Naive thymus-derived CD8-positive, alpha-beta T cell (primary cell): ENCODE results near the gene SH2D7. TPM values are rescaled to one million over a fixed set of nuclear protein-coding genes. Genes with fewer than 3 reads are reported as not detected.

Experiments used
- ATAC-seq, 2 donors: fragments of 150-1000 bp; cut with Tn5 transposase in 1 of 2; sonication (Bioruptor Pico), chemical (Tn5 transposase) in 1 of 2; 1 replicate in 1 of 2; 2 replicates in 1 of 2; pipeline ENCODE4 v1.10.0; 2021; ENCODE audit warnings: mild to moderate bottlenecking in 2 of 2, moderate library complexity in 2 of 2
- POLR2A ChIA-PET: fragments of 350-600 bp; sonication (Branson Sonifier 250); formaldehyde crosslinking; loops from one replicate; lab custom pipeline; 2021; ENCODE audit warnings: antibody characterized with exemption; lab: Charles Lee
- DNase-seq, 10 donors: peaks; one replicate each; pipeline versions ENCODE4 v3.0.0 to v3.0.0-alpha.2; 2020 to 2022
- H3K27ac Mint-ChIP-seq, 10 donors: one replicate each; pipeline ENCODE4 v1.8.0; 2020 to 2022; ENCODE audit warnings: mild to moderate bottlenecking in 10 of 10, mixed read lengths in 10 of 10, moderate library complexity in 4 of 10, inconsistent platforms in 1 of 10
- H3K27me3 Mint-ChIP-seq, 5 donors: one replicate each; pipeline ENCODE4 v1.8.0; 2021 to 2022; ENCODE audit warnings: mixed read lengths in 5 of 5
- H3K36me3 Mint-ChIP-seq, 3 donors: one replicate each; pipeline ENCODE4 v1.8.0; 2020 to 2022; ENCODE audit warnings: mixed read lengths in 3 of 3, mild to moderate bottlenecking in 2 of 3, inconsistent platforms in 1 of 3
- H3K4me1 Mint-ChIP-seq, 4 donors: one replicate each; pipeline ENCODE4 v1.8.0; 2021 to 2022; ENCODE audit warnings: mixed read lengths in 4 of 4
- H3K4me3 Mint-ChIP-seq, 10 donors: one replicate each; pipeline ENCODE4 v1.8.0; 2020 to 2022; ENCODE audit warnings: mild to moderate bottlenecking in 10 of 10, mixed read lengths in 10 of 10, moderate library complexity in 6 of 10, inconsistent platforms in 1 of 10
- H3K9me3 Mint-ChIP-seq, 9 donors: one replicate each; pipeline ENCODE4 v1.8.0; 2020 to 2022; ENCODE audit warnings: mixed read lengths in 9 of 9, mild to moderate bottlenecking in 3 of 9, inconsistent platforms in 1 of 9, moderate library complexity in 1 of 9
- polyA plus RNA-seq, 3 donors: library from polyadenylated mRNA; unstranded; fragments of 300-500 nt; fragmentation: Illumina TruSeq; gene quantifications; one replicate each; pipeline ENCODE4 v1.2.3, GENCODE V29; 2021
- total RNA-seq, 8 experiments: library from RNA in 2 of 8; stranded (reverse) in 2 of 8; gene quantifications; one replicate each; pipeline ENCODE4 v1.2.3 and lab custom pipeline; 2021 to 2026

SH2D7 gene
- total and polyA plus RNA-seq, 5 experiments from 2014 or later: 0.19 TPM; not detected in 4

- Mint-ChIP-seq H3K9me3 (no peaks in the 10 kb centered on the region), H3K27me3 (no peaks in the 10 kb centered on the region), H3K36me3 (no peaks in the 10 kb centered on the region), H3K27ac (peak overlapping the region in 6 of 10 donors; percentile 35 to 83 (median 70)), H3K4me3 (no peak overlapping the region), H3K4me1 (peaks cover 22 to 44% (median 38%) of the 10 kb centered on the region in 4 donors)
- peak; percentile 75 to 91 (median 82) for DNase-seq
- POLR2A ChIA-PET: interaction anchor here (0.6 to 1.7 kb wide), 10 partner anchors 19 to 149 kb away, joined by 3 to 12 read pairs (median 4); partner anchors contain the start of gene TBC1D2B
- ATAC-seq: peak; percentile 79 to 89
Measured at GRCh38 chr15:78108300-78109084, 16.1 kb downstream of the SH2D7 start.

GRCh38 chr15:78109156-78109555 is 16.8 kb downstream of the SH2D7 start:
- Mint-ChIP-seq H3K27ac (peak overlapping the region in 1 of 10 donors; percentile 83), H3K27me3 (no peaks in the 10 kb centered on the region), H3K4me1 (peaks cover 20 to 37% (median 31%) of the 10 kb centered on the region in 4 donors), H3K36me3 (no peaks in the 10 kb centered on the region), H3K4me3 (no peak overlapping the region), H3K9me3 (no peaks in the 10 kb centered on the region)
- POLR2A ChIA-PET: interaction anchor here (1.2 to 1.6 kb wide), 3 partner anchors 31 to 109 kb away, joined by 3 to 12 read pairs (median 6); partner anchors contain the start of gene TBC1D2B
- ATAC-seq: no peak
- DNase-seq: no peak

- Mint-ChIP-seq H3K9me3 (no peaks in the 10 kb centered on the region), H3K4me1 (peaks cover 11 to 28% (median 22%) of the 10 kb centered on the region in 4 donors), H3K4me3 (no peak overlapping the region), H3K27ac (peak overlapping the region in 2 of 10 donors; percentile 22 to 67), H3K27me3 (no peaks in the 10 kb centered on the region), H3K36me3 (no peaks in the 10 kb centered on the region)
- POLR2A ChIA-PET: interaction anchor here (1.2 kb wide), 1 partner anchor 110 kb away, joined by 3 read pairs; no protein-coding TSS in a partner anchor
- no peak for DNase-seq
- ATAC-seq: no peak
Measured at GRCh38 chr15:78110096-78110495, 17.7 kb downstream of the SH2D7 start.

- H3K27me3 Mint-ChIP-seq: no peaks in the 10 kb centered on the region
- no peak for DNase-seq
- no peak overlapping the region for H3K4me3 Mint-ChIP-seq
- no peaks in the 10 kb centered on the region for H3K9me3 Mint-ChIP-seq
- no peaks in the 10 kb centered on the region for H3K36me3 Mint-ChIP-seq
- H3K27ac Mint-ChIP-seq: no peak overlapping the region
- no peak for ATAC-seq
- H3K4me1 Mint-ChIP-seq: peaks cover 3 to 19% (median 13%) of the 10 kb centered on the region in 4 donors
- POLR2A ChIA-PET: no interaction called here
Measured at GRCh38 chr15:78110916-78111475, 18.6 kb downstream of the SH2D7 start.

- no peak for DNase-seq
- no peak for ATAC-seq
- POLR2A ChIA-PET: no interaction called here
- Mint-ChIP-seq H3K4me3 (no peak overlapping the region), H3K9me3 (no peaks in the 10 kb centered on the region), H3K36me3 (no peaks in the 10 kb centered on the region), H3K4me1 (peaks cover under 1 to 11% (median 6%) of the 10 kb centered on the region in 4 donors), H3K27ac (no peak overlapping the region), H3K27me3 (no peaks in the 10 kb centered on the region)
Measured at GRCh38 chr15:78111788-78112187, 19.4 kb downstream of the SH2D7 start.

- POLR2A ChIA-PET: interaction anchor here (0.6 to 1.0 kb wide), 2 partner anchors 17 to 81 kb away, joined by 3 read pairs; no protein-coding TSS in a partner anchor
- DNase-seq (no peak), ATAC-seq (no peak)
- H3K9me3 Mint-ChIP-seq: no peaks in the 10 kb centered on the region
- H3K36me3 Mint-ChIP-seq: no peaks in the 10 kb centered on the region
- H3K4me3 Mint-ChIP-seq: no peak overlapping the region
- peaks cover 0 to 11% (median 4%) of the 10 kb centered on the region in 4 donors for H3K4me1 Mint-ChIP-seq
- no peaks in the 10 kb centered on the region for H3K27me3 Mint-ChIP-seq
- H3K27ac Mint-ChIP-seq: no peak overlapping the region
Measured at GRCh38 chr15:78112551-78112950, 20.2 kb downstream of the SH2D7 start.

- no peak for DNase-seq
- H3K27me3 Mint-ChIP-seq: no peaks in the 10 kb centered on the region
- POLR2A ChIA-PET: no interaction called here
- H3K27ac Mint-ChIP-seq: no peak overlapping the region
- no peaks in the 10 kb centered on the region for H3K4me1 Mint-ChIP-seq
- H3K4me3 Mint-ChIP-seq: no peak overlapping the region
- H3K36me3 Mint-ChIP-seq: no peaks in the 10 kb centered on the region
- no peak for ATAC-seq
- no peaks in the 10 kb centered on the region for H3K9me3 Mint-ChIP-seq
Measured at GRCh38 chr15:78120523-78120922, 28.2 kb downstream of the SH2D7 start.

GRCh38 chr15:78125267-78125666 is 32.9 kb downstream of the SH2D7 start:
- H3K27me3 Mint-ChIP-seq: no peaks in the 10 kb centered on the region

GRCh38 chr15:78127882-78128281 is 35.5 kb downstream of the SH2D7 start:
- ATAC-seq: no peak
- peaks cover 16 to 38% (median 27%) of the 10 kb centered on the region in 4 donors for H3K4me1 Mint-ChIP-seq
- peak overlapping the region in 1 of 10 donors; percentile 21 for H3K4me3 Mint-ChIP-seq
- POLR2A ChIA-PET: no interaction called here
- no peaks in the 10 kb centered on the region for H3K27me3 Mint-ChIP-seq
- peak overlapping the region; percentile 58 to 95 (median 80) for H3K27ac Mint-ChIP-seq
- H3K36me3 Mint-ChIP-seq: no peaks in the 10 kb centered on the region
- H3K9me3 Mint-ChIP-seq: no peaks in the 10 kb centered on the region
- no peak for DNase-seq

More at GRCh38 chr15:78125267-78125666, 32.9 kb downstream of the SH2D7 start:
- ATAC-seq (no peak), DNase-seq (no peak)
- Mint-ChIP-seq H3K9me3 (no peaks in the 10 kb centered on the region), H3K4me1 (peaks cover 6 to 18% (median 9%) of the 10 kb centered on the region in 4 donors), H3K27ac (no peak overlapping the region), H3K4me3 (no peak overlapping the region), H3K36me3 (no peaks in the 10 kb centered on the region)
- POLR2A ChIA-PET: no interaction called here

GRCh38 chr15:78129077-78129750 is 36.9 kb downstream of the SH2D7 start:
- Mint-ChIP-seq H3K36me3 (no peaks in the 10 kb centered on the region), H3K4me1 (peaks cover 16 to 47% (median 32%) of the 10 kb centered on the region in 4 donors), H3K27me3 (no peaks in the 10 kb centered on the region), H3K27ac (peak overlapping the region; percentile 81 to 96 (median 94)), H3K9me3 (no peaks in the 10 kb centered on the region), H3K4me3 (peak overlapping the region in 1 of 10 donors; percentile 81)
- ATAC-seq (peak; percentile 13 to 31), DNase-seq (peak in 2 of 10 donors; percentile 13 to 33)
- POLR2A ChIA-PET: interaction anchor here (1.5 kb wide), 1 partner anchor 17 kb away, joined by 3 read pairs; no protein-coding TSS in a partner anchor

GRCh38 chr15:78129751-78130287 is 37.5 kb downstream of the SH2D7 start:
- no peaks in the 10 kb centered on the region for H3K27me3 Mint-ChIP-seq
- H3K27ac Mint-ChIP-seq: peak overlapping the region; percentile 81 to 96 (median 94)
- H3K36me3 Mint-ChIP-seq: no peaks in the 10 kb centered on the region
- H3K9me3 Mint-ChIP-seq: no peaks in the 10 kb centered on the region
- H3K4me3 Mint-ChIP-seq: peak overlapping the region; percentile 70 to 89 (median 80)
- peaks cover 16 to 47% (median 32%) of the 10 kb centered on the region in 4 donors for H3K4me1 Mint-ChIP-seq
- POLR2A ChIA-PET: interaction anchor here (1.4 to 2.5 kb wide), 3 partner anchors 17 to 170 kb away, joined by 3 to 29 read pairs (median 5); partner anchors contain the start of genes IDH3A and SKIC8
- ATAC-seq (peak in 1 of 2 donors; percentile 33), DNase-seq (peak in 3 of 10 donors; percentile 25 to 39 (median 27))
